Aorta (tissue), 5 donors: ENCODE measurements around the gene CARS2. TPM values are rescaled to one million over a fixed set of nuclear protein-coding genes. Genes with fewer than 3 reads are reported as not detected.
A peak's percentile ranks its signal among the peaks of the same experiment; 100 is the strongest.

ENCODE experiments used
- ATAC-seq: fragments of 200-7000 bp; cut with Tn5 transposase; one replicate; pipeline ENCODE4 v1.9.1; 2022; ENCODE audit warnings: moderate library complexity; ENCODE audit not compliant: low FRiP score
- DNase-seq, 2 donors: peaks; one replicate each; pipeline ENCODE4 v3.0.0-alpha.2; 2020
- H3K27ac ChIP-seq, 2 donors: one replicate each; pipeline ENCODE4 v1.5.1; 2013; ENCODE audit warnings: low read length in 2 of 2, mild to moderate bottlenecking in 2 of 2, moderate library complexity in 2 of 2, control low read depth in 1 of 2, inconsistent platforms in 1 of 2, low read depth in 1 of 2
- H3K27me3 ChIP-seq, 2 donors: one replicate each; pipeline ENCODE4 v1.6.1; 2013; ENCODE audit warnings: control low read depth in 1 of 2, low read length in 1 of 2, mild to moderate bottlenecking in 1 of 2, moderate library complexity in 1 of 2; ENCODE audit not compliant: insufficient read depth in 2 of 2, control insufficient read depth in 1 of 2
- H3K36me3 ChIP-seq, 2 donors: one replicate each; pipeline ENCODE4 v1.6.1; 2013; ENCODE audit warnings: control low read depth in 1 of 2, low read length in 1 of 2, mild to moderate bottlenecking in 1 of 2; ENCODE audit not compliant: insufficient read depth in 2 of 2, control insufficient read depth in 1 of 2
- H3K4me1 ChIP-seq, 2 donors: one replicate each; pipeline ENCODE4 v1.6.1; 2013; ENCODE audit warnings: low read length in 2 of 2, control low read depth in 1 of 2, mild to moderate bottlenecking in 1 of 2, moderate library complexity in 1 of 2; ENCODE audit not compliant: insufficient read depth in 2 of 2, control insufficient read depth in 1 of 2
- H3K4me3 ChIP-seq, 2 donors: one replicate each; pipeline ENCODE4 v1.5.1; 2013; ENCODE audit warnings: low read length in 2 of 2, control low read depth in 1 of 2, mild to moderate bottlenecking in 1 of 2
- H3K9me3 ChIP-seq: one replicate; pipeline ENCODE4 v1.6.1; 2013; ENCODE audit warnings: mild to moderate bottlenecking, low read length; ENCODE audit not compliant: control insufficient read depth
- WGBS, 2 donors: extraction: QIAGEN DNeasy Blood & Tissue Kit; methylation state at CpG; one replicate each; pipeline ENCODE4 v1.1.7; 2013; 5-methylcytosine and 5-hydroxymethylcytosine counted together
- intact Hi-C, 2 donors: fragments of 100-400 bp; cut with DNase I; formaldehyde crosslinking; loops; one replicate each; pipeline versions ENCODE4 v1.14.2 to v1.15.0; 2022
- long read RNA-seq, 2 donors: library from polyadenylated mRNA; unstranded; transcript quantifications; one replicate each; pipeline ENCODE4 v2.0.0, GENCODE V29; 2020 to 2021
- polyA plus RNA-seq, 2 donors: library from polyadenylated mRNA; stranded (reverse); fragments of 200-250 nt; gene quantifications; one replicate each; pipeline ENCODE4 v1.2.3, GENCODE V29; 2013
- total RNA-seq, 2 donors: library from RNA; stranded (reverse); fragmentation: NEBNext Ultra II Directional; extraction: Animal tissue kit (Norgen Biotek cat#: 25700); gene quantifications; one replicate each; pipeline ENCODE4 v1.2.1, GENCODE V29; 2021
- donor health status: healthy with polysubstance abuse.
- donor health status: Bipolar disorder and iron deficiency.
- donor health status: DM: no; HTN: no; CAD: no.
- donor health status: DM: no; HTN: no; CAD: no.
- donor health status: DM: yes; HTN: yes; CAD: no.

Gene CARS2
- 10 to 100 TPM; 47.3 to 65.5 TPM for total RNA-seq
- polyA plus RNA-seq, result 100 to 1,000 TPM in 1 of 2 donors, 10 to 100 TPM in 1; 38.3 to 125 TPM
- long read RNA-seq, donor 1, partial matches to known transcripts, result 6 of 17 reads
- long read RNA-seq, donor 1, other reads (novel, unspliced or antisense), result 8 of 17 reads
- long read RNA-seq, donor 2, transcript CARS2-201 (15 exons, 1,879 nt), result major isoform, 22 of 47 reads
- long read RNA-seq, donor 2, partial matches to known transcripts, result 3 of 47 reads
- long read RNA-seq, donor 2, other reads (novel, unspliced or antisense), result 18 of 47 reads

- H3K4me1 ChIP-seq, result no peaks in the 10 kb centered on the region
- H3K4me3 ChIP-seq, result peak within 1 kb of the TSS; percentile 52 to 55
- peak; percentile 97 to 99 for DNase-seq
- intact Hi-C loops, result loop anchor here (5.0 to 10.0 kb wide), 2 partner anchors 89 to 91 kb away; partner anchors contain the start of gene NAXD (in 2 of the 2)
- H3K27ac ChIP-seq, result peak within 1 kb of the TSS in 1 of 2 donors; percentile 34
- WGBS, 2 donors, result 0 to 1% methylated on average over 62 to 80 of the region's 80 CpGs
- H3K36me3 ChIP-seq, result no peaks in the 10 kb centered on the region
- H3K27me3 ChIP-seq, result no peaks in the 10 kb centered on the region
- ATAC-seq, result peak; percentile 99
- no peaks in the 10 kb centered on the region for H3K9me3 ChIP-seq
These were observed at the start of gene CARS2 for GRCh38 chr13:110705826-110706569. Gene CARS2 (minus strand): TSS chr13:110706116. CDS start chr13:110706093, 23 bp downstream.

GRCh38 chr13:110748271-110748670 lies 42.4 kb upstream of the CARS2 start:
- ATAC-seq (no peak), DNase-seq (no peak)
- 83 to 85% methylated on average over 4 of the region's 4 CpGs for WGBS, 2 donors
- Histone ChIP-seq H3K27me3 (no peaks in the 10 kb centered on the region), H3K4me1 (no peaks in the 10 kb centered on the region), H3K9me3 (no peaks in the 10 kb centered on the region), H3K4me3 (no peak overlapping the region), H3K36me3 (no peaks in the 10 kb centered on the region), H3K27ac (no peak overlapping the region)
- intact Hi-C loops, result no loop called here

- ATAC-seq (no peak), DNase-seq (no peak)
These were observed 40.5 kb upstream of the CARS2 start for GRCh38 chr13:110746438-110746837.

GRCh38 chr13:110743687-110744086 lies 37.8 kb upstream of the CARS2 start:
- no peaks in the 10 kb centered on the region for H3K36me3 ChIP-seq

More at GRCh38 chr13:110746438-110746837, 40.5 kb upstream of the CARS2 start:
- intact Hi-C loops, result no loop called here
- H3K27me3 ChIP-seq, result no peaks in the 10 kb centered on the region
- no peaks in the 10 kb centered on the region for H3K9me3 ChIP-seq
- no peak overlapping the region for H3K4me3 ChIP-seq
- WGBS, 2 donors, result 92 to 93% methylated on average over 1 of the region's 1 CpG
- no peaks in the 10 kb centered on the region for H3K4me1 ChIP-seq
- H3K36me3 ChIP-seq, result no peaks in the 10 kb centered on the region
- H3K27ac ChIP-seq, result no peak overlapping the region

GRCh38 chr13:110737555-110737954 lies 31.6 kb upstream of the CARS2 start:
- no peak overlapping the region for H3K4me3 ChIP-seq
- no peaks in the 10 kb centered on the region for H3K27me3 ChIP-seq
- no peaks in the 10 kb centered on the region for H3K36me3 ChIP-seq
- ATAC-seq (no peak), DNase-seq (no peak)
- H3K27ac ChIP-seq, result no peak overlapping the region
- intact Hi-C loops, result no loop called here
- no peaks in the 10 kb centered on the region for H3K4me1 ChIP-seq
- H3K9me3 ChIP-seq, result peaks cover 1% of the 10 kb centered on the region

More at GRCh38 chr13:110743687-110744086, 37.8 kb upstream of the CARS2 start:
- WGBS, 2 donors, result 81 to 95% methylated on average over 1 of the region's 1 CpG
- Histone ChIP-seq H3K27me3 (no peaks in the 10 kb centered on the region), H3K4me1 (no peaks in the 10 kb centered on the region), H3K9me3 (no peaks in the 10 kb centered on the region), H3K4me3 (no peak overlapping the region), H3K27ac (no peak overlapping the region)
- intact Hi-C loops, result no loop called here
- ATAC-seq (no peak), DNase-seq (no peak)

- no peak overlapping the region for H3K4me3 ChIP-seq
- H3K36me3 ChIP-seq, result no peaks in the 10 kb centered on the region
- peaks cover 1% of the 10 kb centered on the region for H3K9me3 ChIP-seq
- no peak overlapping the region for H3K27ac ChIP-seq
- H3K4me1 ChIP-seq, result no peaks in the 10 kb centered on the region
- intact Hi-C loops, result no loop called here
- no peaks in the 10 kb centered on the region for H3K27me3 ChIP-seq
- ATAC-seq, result no peak
- DNase-seq, result no peak
- 88 to 94% methylated on average over 5 of the region's 5 CpGs for WGBS, 2 donors
These were observed 28.6 kb upstream of the CARS2 start for GRCh38 chr13:110734561-110734960.

GRCh38 chr13:110731072-110731471 lies 25.2 kb upstream of the CARS2 start:
- H3K4me3 ChIP-seq, result no peak overlapping the region
- DNase-seq (no peak), ATAC-seq (no peak)
- 94 to 98% methylated on average over 3 of the region's 3 CpGs for WGBS, 2 donors
- H3K27me3 ChIP-seq, result no peaks in the 10 kb centered on the region
- no peaks in the 10 kb centered on the region for H3K36me3 ChIP-seq
- H3K9me3 ChIP-seq, result no peaks in the 10 kb centered on the region
- H3K4me1 ChIP-seq, result no peaks in the 10 kb centered on the region
- intact Hi-C loops, result no loop called here
- no peak overlapping the region for H3K27ac ChIP-seq

- no peak overlapping the region for H3K27ac ChIP-seq
- no peak overlapping the region for H3K4me3 ChIP-seq
- H3K27me3 ChIP-seq, result no peaks in the 10 kb centered on the region
- DNase-seq, result no peak
- no peak for ATAC-seq
- 87% methylated on average over 9 of the region's 9 CpGs for WGBS, 2 donors
- no peaks in the 10 kb centered on the region for H3K4me1 ChIP-seq
- no peaks in the 10 kb centered on the region for H3K9me3 ChIP-seq
- intact Hi-C loops, result loop anchor here in 1 of 2 donors (10.0 kb wide), 1 partner anchor 88 kb away; no protein-coding TSS in a partner anchor
- no peaks in the 10 kb centered on the region for H3K36me3 ChIP-seq
These were observed 20.8 kb upstream of the CARS2 start for GRCh38 chr13:110726726-110727125.
